Measurements from ENCODE around the gene OR4E2.
A peak's percentile ranks its signal among the peaks of the same experiment; 100 is the strongest.

Gene OR4E2

DNA sequence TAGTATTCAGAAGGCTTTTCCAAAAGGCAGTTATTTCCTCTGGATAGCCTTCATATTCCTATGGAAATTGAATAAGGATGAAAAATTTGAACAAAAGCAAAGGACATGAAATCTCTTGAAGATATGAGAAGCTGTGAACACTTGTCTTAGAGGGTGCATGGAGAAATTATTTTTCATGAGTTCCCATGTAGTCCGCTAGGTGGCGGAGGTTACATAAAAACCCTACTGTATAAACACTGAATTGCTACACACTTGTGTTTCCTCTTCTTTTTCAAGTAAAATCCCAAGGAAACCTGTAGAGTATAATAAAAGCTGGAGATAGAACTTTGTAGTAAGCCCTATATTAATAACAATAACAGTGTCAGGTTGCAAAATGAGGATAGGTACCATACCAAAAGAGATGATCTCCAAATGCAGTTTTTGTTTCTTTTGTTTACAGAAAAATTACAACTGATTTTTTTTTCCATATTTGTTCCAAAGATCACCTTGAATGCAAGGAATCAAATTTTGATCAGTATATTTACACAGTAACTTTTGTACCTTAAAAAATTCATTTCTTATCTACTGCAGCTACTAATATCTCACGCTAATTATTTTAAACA lies 57.8 kb downstream of the OR4E2 start:
- H4K20me1 ChIP-seq (ENCODE audit: insufficient read depth, low read length), result no peaks in the 10 kb centered on the region
- peaks cover 6% of the 10 kb centered on the region for H3K27me3 ChIP-seq (ENCODE audit: insufficient read depth, low read length, poor library complexity)
- DNase-seq (peak; percentile 29), ATAC-seq (ENCODE audit: insufficient read depth, low read depth) (peak; percentile 82)
- H3K9ac ChIP-seq (ENCODE audit: low read depth, low read length), result no peak overlapping the region
- H3K4me3 ChIP-seq (ENCODE audit: low read depth in 1 of 2, low read length in 2 of 2), result no peak overlapping the region
- no peak for TF ChIP-seq EZH2 (IDR thresholded peaks at IDR 0.05; ENCODE audit: borderline replicate concordance, low read depth, low read length, severe bottlenecking)
- TF ChIP-seq, protein P1, sequence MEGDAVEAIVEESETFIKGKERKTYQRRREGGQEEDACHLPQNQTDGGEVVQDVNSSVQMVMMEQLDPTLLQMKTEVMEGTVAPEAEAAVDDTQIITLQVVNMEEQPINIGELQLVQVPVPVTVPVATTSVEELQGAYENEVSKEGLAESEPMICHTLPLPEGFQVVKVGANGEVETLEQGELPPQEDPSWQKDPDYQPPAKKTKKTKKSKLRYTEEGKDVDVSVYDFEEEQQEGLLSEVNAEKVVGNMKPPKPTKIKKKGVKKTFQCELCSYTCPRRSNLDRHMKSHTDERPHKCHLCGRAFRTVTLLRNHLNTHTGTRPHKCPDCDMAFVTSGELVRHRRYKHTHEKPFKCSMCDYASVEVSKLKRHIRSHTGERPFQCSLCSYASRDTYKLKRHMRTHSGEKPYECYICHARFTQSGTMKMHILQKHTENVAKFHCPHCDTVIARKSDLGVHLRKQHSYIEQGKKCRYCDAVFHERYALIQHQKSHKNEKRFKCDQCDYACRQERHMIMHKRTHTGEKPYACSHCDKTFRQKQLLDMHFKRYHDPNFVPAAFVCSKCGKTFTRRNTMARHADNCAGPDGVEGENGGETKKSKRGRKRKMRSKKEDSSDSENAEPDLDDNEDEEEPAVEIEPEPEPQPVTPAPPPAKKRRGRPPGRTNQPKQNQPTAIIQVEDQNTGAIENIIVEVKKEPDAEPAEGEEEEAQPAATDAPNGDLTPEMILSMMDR (IDR thresholded peaks at IDR 0.05; ENCODE audit: borderline replicate concordance, extremely low read depth, low read length, poor library complexity, severe bottlenecking), result peak; percentile 83
- H3K27ac ChIP-seq (ENCODE audit: low read length), result no peak overlapping the region
- no peak overlapping the region for H2AFZ ChIP-seq (ENCODE audit: low read depth, low read length)
- no peak overlapping the region for H3K4me2 ChIP-seq (ENCODE audit: insufficient read depth, low read length)
- H3K79me2 ChIP-seq (ENCODE audit: insufficient read depth, low read length), result no peaks in the 10 kb centered on the region
- H3K9me3 ChIP-seq (ENCODE audit: insufficient read depth, low read length, severe bottlenecking), result no peaks in the 10 kb centered on the region
- H3K36me3 ChIP-seq (ENCODE audit: insufficient read depth, low read length), result no peaks in the 10 kb centered on the region
- H3K4me1 ChIP-seq (ENCODE audit: insufficient read depth, low read length), result no peaks in the 10 kb centered on the region

DNA sequence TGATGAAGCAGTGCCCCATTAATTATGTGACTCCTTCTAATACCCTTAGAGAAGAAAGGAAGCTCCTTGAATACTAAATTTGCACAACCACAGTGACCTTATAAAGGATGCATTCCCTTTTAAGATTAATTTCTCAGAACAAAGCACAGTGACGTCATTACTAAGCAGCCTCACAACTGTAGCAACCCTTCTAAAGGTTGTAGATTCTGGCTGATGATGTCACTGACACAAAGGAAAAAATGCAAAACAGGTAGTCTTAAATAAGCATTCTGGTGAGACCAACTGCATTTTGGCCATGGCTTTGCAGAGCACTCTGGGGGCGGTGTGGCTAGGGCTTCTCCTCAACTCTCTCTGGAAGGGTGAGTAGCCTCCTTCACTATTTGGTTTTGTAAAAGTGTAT lies 58.4 kb downstream of the OR4E2 start:
- no peak overlapping the region for H3K4me3 ChIP-seq (ENCODE audit: low read depth in 1 of 2, low read length in 2 of 2)
- H3K36me3 ChIP-seq (ENCODE audit: insufficient read depth, low read length), result no peaks in the 10 kb centered on the region
- no peaks in the 10 kb centered on the region for H3K4me1 ChIP-seq (ENCODE audit: insufficient read depth, low read length)
- H4K20me1 ChIP-seq (ENCODE audit: insufficient read depth, low read length), result no peaks in the 10 kb centered on the region
- no peak overlapping the region for H2AFZ ChIP-seq (ENCODE audit: low read depth, low read length)
- no peak overlapping the region for H3K27ac ChIP-seq (ENCODE audit: low read length)
- H3K9ac ChIP-seq (ENCODE audit: low read depth, low read length), result no peak overlapping the region
- DNase-seq (no peak), ATAC-seq (ENCODE audit: insufficient read depth, low read depth) (no peak)
- H3K79me2 ChIP-seq (ENCODE audit: insufficient read depth, low read length), result no peaks in the 10 kb centered on the region
- TF ChIP-seq EZH2 (IDR thresholded peaks at IDR 0.05; ENCODE audit: borderline replicate concordance, low read depth, low read length, severe bottlenecking), result no peak
- TF ChIP-seq, protein P1 (IDR thresholded peaks at IDR 0.05; ENCODE audit: borderline replicate concordance, extremely low read depth, low read length, poor library complexity, severe bottlenecking), result no peak
- H3K27me3 ChIP-seq (ENCODE audit: insufficient read depth, low read length, poor library complexity), result peaks cover 1% of the 10 kb centered on the region
- no peaks in the 10 kb centered on the region for H3K9me3 ChIP-seq (ENCODE audit: insufficient read depth, low read length, severe bottlenecking)
- no peak overlapping the region for H3K4me2 ChIP-seq (ENCODE audit: insufficient read depth, low read length)

DNA sequence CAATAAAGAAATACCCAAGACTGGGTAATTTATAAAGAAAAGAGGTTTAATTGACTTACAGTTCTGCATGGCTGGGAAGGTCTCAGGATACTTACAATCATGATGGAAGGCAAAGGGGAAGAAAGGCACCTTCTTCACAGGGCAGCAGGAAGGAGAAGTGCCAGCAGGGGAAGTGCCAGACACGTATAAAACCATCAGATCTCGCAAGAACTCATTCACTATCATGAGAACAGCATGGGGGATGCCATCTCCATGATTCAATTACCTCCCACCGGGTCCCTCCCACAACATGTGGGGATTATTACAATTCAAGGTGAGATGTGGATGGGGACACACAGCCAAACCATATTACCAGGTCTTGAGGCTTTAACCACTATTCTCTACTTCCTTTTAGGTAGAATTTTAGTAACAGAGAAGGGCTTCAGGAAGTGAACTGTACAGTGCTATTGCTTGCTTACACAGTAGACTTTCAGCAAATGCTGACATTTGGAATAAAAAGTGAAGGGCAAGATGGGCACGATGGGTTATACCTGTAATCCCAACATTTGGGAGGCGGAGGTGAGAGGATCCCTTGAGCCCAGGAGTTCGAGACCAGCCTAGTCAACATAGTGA lies 60.8 kb downstream of the OR4E2 start:
- ATAC-seq (ENCODE audit: insufficient read depth, low read depth) (no peak), DNase-seq (no peak)
- Histone ChIP-seq H3K4me1 (ENCODE audit: insufficient read depth, low read length) (no peaks in the 10 kb centered on the region), H3K9me3 (ENCODE audit: insufficient read depth, low read length, severe bottlenecking) (no peaks in the 10 kb centered on the region), H4K20me1 (ENCODE audit: insufficient read depth, low read length) (no peaks in the 10 kb centered on the region), H3K36me3 (ENCODE audit: insufficient read depth, low read length) (no peaks in the 10 kb centered on the region), H3K27ac (ENCODE audit: low read length) (no peak overlapping the region), H3K4me3 (ENCODE audit: low read depth in 1 of 2, low read length in 2 of 2) (no peak overlapping the region), H3K27me3 (ENCODE audit: insufficient read depth, low read length, poor library complexity) (peaks cover 10% of the 10 kb centered on the region), H3K9ac (ENCODE audit: low read depth, low read length) (no peak overlapping the region), H3K79me2 (ENCODE audit: insufficient read depth, low read length) (no peaks in the 10 kb centered on the region), H2AFZ (ENCODE audit: low read depth, low read length) (no peak overlapping the region), H3K4me2 (ENCODE audit: insufficient read depth, low read length) (no peak overlapping the region)
- no peak for TF ChIP-seq EZH2 (IDR thresholded peaks at IDR 0.05; ENCODE audit: borderline replicate concordance, low read depth, low read length, severe bottlenecking)
- TF ChIP-seq, protein P1 (IDR thresholded peaks at IDR 0.05; ENCODE audit: borderline replicate concordance, extremely low read depth, low read length, poor library complexity, severe bottlenecking), result no peak

Measured in DND-41 (cell line).